Measurements from ENCODE around the gene CCDC8. TPM values are rescaled to one million over a fixed set of nuclear protein-coding genes. Genes with fewer than 3 reads are reported as not detected.
"Not testable (repeated sequence)": the region's sequence is repeated elsewhere in the genome, so short reads cannot be mapped to it uniquely, and the experiment has no call there.

The CCDC8 gene
- total RNA-seq, 6 donors from 2014 or later: 6.0 to 14.3 (median 8.3) TPM

DNA sequence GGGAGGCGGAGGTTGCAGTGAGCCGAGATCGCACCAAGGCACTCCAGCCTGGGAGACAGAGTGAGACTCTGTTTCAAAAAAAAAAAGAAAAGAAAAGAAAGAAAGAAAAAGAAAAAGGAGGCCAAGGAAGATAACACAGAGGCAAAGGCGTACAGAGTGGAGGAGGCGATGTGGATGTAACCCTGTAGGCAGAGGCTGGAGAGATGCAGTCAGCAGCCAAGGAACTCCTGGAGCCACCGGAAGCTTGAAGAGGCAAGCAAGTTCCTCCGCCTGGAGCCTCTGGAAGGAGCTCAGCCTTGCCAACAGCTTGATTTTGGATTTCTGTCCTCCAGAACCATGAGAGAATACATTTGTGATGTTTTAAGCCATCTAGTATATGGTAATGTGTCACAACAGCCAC is 6.7 kb upstream of the CCDC8 start:
- WGBS, 2 donors: 80 to 89% methylated on average over 7 of the region's 7 CpGs
- no peak overlapping the region for H3K4me3 ChIP-seq
- no peak for DNase-seq
- peaks cover 0 to 11% (median 0%) of the 10 kb centered on the region in 4 donors for H3K27me3 ChIP-seq
- H3K36me3 ChIP-seq: no peaks in the 10 kb centered on the region
- no peak for ATAC-seq (ENCODE audit: low FRiP score in 2 of 2)
- H3K4me1 ChIP-seq: peaks cover 0 to 12% (median 8%) of the 10 kb centered on the region in 4 donors
- no peak overlapping the region for H3K27ac ChIP-seq
- no peak for TF ChIP-seq EP300 (IDR thresholded peaks at IDR 0.05)
- TF ChIP-seq POLR2AphosphoS5 (IDR thresholded peaks at IDR 0.05): no peak
- TF ChIP-seq POLR2A (IDR thresholded peaks at IDR 0.05): no peak
- TF ChIP-seq, protein P1, sequence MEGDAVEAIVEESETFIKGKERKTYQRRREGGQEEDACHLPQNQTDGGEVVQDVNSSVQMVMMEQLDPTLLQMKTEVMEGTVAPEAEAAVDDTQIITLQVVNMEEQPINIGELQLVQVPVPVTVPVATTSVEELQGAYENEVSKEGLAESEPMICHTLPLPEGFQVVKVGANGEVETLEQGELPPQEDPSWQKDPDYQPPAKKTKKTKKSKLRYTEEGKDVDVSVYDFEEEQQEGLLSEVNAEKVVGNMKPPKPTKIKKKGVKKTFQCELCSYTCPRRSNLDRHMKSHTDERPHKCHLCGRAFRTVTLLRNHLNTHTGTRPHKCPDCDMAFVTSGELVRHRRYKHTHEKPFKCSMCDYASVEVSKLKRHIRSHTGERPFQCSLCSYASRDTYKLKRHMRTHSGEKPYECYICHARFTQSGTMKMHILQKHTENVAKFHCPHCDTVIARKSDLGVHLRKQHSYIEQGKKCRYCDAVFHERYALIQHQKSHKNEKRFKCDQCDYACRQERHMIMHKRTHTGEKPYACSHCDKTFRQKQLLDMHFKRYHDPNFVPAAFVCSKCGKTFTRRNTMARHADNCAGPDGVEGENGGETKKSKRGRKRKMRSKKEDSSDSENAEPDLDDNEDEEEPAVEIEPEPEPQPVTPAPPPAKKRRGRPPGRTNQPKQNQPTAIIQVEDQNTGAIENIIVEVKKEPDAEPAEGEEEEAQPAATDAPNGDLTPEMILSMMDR (IDR thresholded peaks at IDR 0.05): no peak
- no peaks in the 10 kb centered on the region for H3K9me3 ChIP-seq

DNA sequence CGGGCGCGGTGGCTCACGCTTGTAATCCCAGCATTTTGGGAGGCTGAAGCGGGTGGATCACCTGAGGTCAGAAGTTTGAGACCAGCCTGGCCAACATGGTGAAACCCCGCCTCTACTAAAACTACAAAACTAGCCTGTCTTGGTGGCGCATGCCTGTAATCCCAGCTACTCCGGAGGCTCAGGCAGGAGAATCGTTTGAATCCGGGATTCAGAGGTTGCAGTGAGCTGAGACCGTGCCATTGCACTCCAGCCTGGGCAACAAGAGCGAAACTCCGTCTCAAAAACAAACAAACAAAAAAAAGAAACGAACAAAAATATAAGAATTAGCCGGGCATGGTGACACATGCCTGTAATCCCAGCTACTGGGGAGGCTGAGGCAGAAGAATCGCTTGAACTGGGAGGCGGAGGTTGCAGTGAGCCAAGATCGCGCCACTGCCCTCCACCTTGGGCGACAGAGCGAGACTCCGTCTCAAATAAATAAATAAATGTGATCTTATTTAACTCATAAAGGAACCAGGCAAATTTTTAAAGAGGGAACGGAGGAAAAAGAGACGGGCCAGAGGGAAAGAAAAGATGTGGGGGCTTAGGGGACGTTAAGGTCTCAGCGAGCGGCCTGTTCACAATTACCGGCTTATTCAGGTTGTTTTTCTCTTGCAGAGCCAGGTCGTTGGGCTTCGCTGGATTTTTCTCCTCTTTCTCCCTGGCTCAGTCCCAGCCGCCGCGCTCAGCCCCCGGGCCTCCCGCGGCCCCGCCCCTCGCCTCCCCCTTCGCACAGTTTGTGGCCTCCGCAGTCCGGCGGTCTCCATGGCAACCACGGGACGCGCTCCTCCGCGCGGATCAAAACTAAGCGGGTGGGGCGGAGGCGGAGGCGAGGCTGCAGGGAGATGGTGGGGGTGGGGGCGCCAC is 2.7 kb upstream of the CCDC8 start:
- H3K9me3 ChIP-seq, H3K36me3 ChIP-seq: not testable (repeated sequence)
- Histone ChIP-seq H3K4me1 (peaks cover 0 to 38% (median 12%) of the 10 kb centered on the region in 4 donors), H3K27me3 (peaks cover 0 to 23% (median 5%) of the 10 kb centered on the region in 4 donors), H3K27ac (peak overlapping the region in 1 of 4 donors; percentile 31), H3K4me3 (peak overlapping the region in 3 of 4 donors; percentile 27 to 39 (median 37))
- peak; percentile 74 to 95 for DNase-seq
- ATAC-seq (ENCODE audit: low FRiP score in 2 of 2): peak; percentile 38 to 88
- WGBS, 2 donors: 22 to 27% methylated on average over 36 to 50 of the region's 53 CpGs

DNA sequence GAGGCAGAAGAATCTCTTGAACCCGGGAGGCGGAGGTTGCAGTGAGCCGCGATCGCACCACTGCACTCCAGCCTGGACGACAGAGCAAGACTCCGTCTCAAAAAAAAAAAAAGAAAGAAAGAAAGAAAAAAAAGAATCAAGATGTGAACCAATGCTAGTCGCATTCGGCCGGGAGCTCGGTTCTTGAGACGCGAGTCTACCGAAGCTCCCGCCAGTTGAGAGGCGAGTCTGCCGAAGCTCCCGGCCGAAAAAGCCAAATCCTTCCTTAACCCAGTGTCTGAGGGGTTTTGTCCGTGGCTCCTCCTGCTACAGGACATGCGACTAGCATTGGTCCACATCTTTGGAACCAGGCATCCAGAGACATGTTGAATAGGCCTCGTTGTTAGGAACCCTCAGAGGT is 1.5 kb upstream of the CCDC8 start:
- 93 to 96% methylated on average over 21 to 22 of the region's 22 CpGs for WGBS, 2 donors
- not testable (repeated sequence) for H3K36me3 ChIP-seq; H3K4me3 ChIP-seq; DNase-seq; H3K9me3 ChIP-seq; ATAC-seq (ENCODE audit: low FRiP score in 2 of 2); H3K27ac ChIP-seq
- Histone ChIP-seq H3K4me1 (peaks cover 0 to 42% (median 12%) of the 10 kb centered on the region in 4 donors), H3K27me3 (peaks cover 0 to 23% (median 5%) of the 10 kb centered on the region in 4 donors)

DNA sequence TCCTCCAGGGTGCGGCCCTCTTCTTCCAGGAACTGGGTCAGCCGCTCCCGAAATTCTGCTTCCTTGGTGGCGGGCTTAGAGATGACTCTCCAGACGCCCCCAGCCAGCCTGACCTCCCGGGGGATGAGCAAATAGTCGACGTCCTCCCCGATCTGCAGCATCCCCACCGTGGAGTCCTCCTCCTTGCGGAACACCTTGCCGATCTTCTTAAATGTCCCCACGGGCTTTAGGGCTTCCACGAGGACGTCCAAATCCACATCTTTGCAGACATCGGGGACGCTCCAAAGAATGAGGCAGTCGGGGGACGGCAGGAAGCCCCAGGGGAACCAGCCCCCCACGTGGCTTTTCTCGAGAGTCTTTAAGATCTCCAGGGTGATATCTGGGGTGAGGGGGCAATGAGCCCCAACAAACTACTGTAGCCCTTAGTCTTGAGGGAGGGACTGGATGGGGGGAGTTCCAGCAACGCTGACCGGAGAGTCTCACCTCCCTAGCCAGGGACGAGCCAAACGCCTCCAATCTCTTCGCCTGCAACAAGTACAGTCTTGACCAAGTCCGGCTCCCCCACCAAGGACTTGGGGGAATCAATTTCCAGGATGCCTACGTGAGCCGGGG is 608 bp downstream of the CCDC8 start:
- H3K4me1 ChIP-seq: peaks cover 4 to 57% (median 20%) of the 10 kb centered on the region in 4 donors
- H3K4me3 ChIP-seq: peak overlapping the region; percentile 16 to 56 (median 47)
- whole genome bisulfite sequencing, 2 donors: 3 to 12% methylated on average over 15 to 28 of the region's 29 CpGs
- H3K27me3 ChIP-seq: peaks cover 0 to 23% (median 6%) of the 10 kb centered on the region in 4 donors
- H3K36me3 ChIP-seq: no peaks in the 10 kb centered on the region
- TF ChIP-seq EP300 (IDR thresholded peaks at IDR 0.05) (no peak), POLR2AphosphoS5 (IDR thresholded peaks at IDR 0.05) (no peak)
- peak overlapping the region; percentile 8 to 76 (median 64) for H3K27ac ChIP-seq
- DNase-seq: no peak
- ATAC-seq (ENCODE audit: low FRiP score in 2 of 2): no peak
- H3K9me3 ChIP-seq: no peaks in the 10 kb centered on the region

DNA sequence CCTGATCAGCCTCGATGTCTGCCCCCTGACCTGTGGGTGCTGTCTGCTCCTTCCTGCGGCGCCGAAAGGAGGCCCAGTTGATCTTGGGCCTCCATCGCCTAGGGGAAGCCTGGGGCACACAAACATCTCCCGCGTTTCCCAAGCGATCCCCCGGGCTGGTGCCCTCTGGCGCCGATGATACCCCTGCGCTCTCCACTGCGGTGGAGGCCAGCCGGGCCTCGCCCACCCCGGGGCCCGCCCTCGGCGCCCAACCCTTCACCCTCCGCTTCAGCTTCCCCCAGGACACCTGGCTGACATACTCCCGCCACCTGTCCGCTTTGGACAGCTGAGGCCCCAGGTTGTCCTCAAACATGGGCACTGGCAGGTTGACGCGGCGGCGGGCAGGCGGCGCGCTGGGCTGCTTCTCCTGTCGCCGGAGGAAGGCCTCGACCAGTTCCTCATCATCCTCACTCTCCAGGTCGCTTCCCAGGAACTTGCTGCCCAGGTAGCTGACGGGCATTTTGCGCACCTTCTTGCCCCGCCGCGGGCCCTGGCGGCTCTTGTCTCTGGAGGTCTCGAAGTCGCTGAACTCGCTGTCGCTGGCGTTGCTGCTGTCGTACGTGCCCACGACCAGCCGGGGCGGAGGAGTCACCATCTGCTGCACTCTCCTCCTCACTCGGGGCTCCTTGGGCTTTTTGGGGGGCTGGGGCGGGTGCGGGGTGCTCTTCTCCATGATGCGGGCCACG is 1.3 kb downstream of the CCDC8 start:
- H3K36me3 ChIP-seq: no peaks in the 10 kb centered on the region
- H3K4me1 ChIP-seq: peaks cover 4 to 57% (median 21%) of the 10 kb centered on the region in 4 donors
- peak overlapping the region in 2 of 4 donors; percentile 16 to 76 for H3K27ac ChIP-seq
- no peak for TF ChIP-seq POLR2A (IDR thresholded peaks at IDR 0.05)
- TF ChIP-seq, protein P1 (IDR thresholded peaks at IDR 0.05): no peak
- no peak for TF ChIP-seq EP300 (IDR thresholded peaks at IDR 0.05)
- TF ChIP-seq POLR2AphosphoS5 (IDR thresholded peaks at IDR 0.05): no peak
- H3K27me3 ChIP-seq: peaks cover 0 to 23% (median 6%) of the 10 kb centered on the region in 4 donors
- DNase-seq (peak in 1 of 2 donors; percentile 80), ATAC-seq (ENCODE audit: low FRiP score in 2 of 2) (no peak)
- 44 to 56% methylated on average over 17 to 31 of the region's 54 CpGs for WGBS, 2 donors
- H3K4me3 ChIP-seq: peak overlapping the region; percentile 11 to 56 (median 47)
- H3K9me3 ChIP-seq: no peaks in the 10 kb centered on the region

Data from upper lobe of left lung (tissue), 6 donors.